GM11168 (cell line): ENCODE measurements around the gene SMCO3.

ENCODE experiments used
- in situ Hi-C: fragments of 300-500 bp; cut with MboI; formaldehyde crosslinking; loops from one replicate; pipeline ENCODE4 v1.12.0; 2022; ENCODE audit warnings: low sequenced_read_pairs; ENCODE audit not compliant: unreplicated experiment

SMCO3 gene

DNA sequence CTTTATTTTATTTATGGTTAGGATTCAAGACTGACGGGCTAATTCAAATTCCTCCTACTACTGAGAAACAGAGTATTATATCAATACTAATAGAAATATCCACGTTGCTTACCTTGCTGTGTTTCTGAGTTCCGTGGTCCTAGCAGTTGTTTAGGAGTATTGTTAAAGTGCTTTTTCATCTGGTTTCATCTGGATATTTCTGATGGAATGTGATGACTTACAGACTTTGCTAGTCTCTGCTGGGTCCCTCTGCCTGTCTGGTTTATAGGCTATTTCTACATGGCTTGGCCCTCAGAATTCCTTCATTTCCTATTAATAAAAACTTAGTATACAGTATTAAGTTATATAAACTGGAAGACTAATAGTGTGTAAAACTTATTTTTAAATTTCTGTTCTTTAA, at the start of gene SMCO3:
SMCO3 (minus strand) TSS at position 169 of the 400 bp plus-strand sequence. CDS start 7,502 bp downstream, outside the sequence.
- in situ Hi-C loops = no loop called here

DNA sequence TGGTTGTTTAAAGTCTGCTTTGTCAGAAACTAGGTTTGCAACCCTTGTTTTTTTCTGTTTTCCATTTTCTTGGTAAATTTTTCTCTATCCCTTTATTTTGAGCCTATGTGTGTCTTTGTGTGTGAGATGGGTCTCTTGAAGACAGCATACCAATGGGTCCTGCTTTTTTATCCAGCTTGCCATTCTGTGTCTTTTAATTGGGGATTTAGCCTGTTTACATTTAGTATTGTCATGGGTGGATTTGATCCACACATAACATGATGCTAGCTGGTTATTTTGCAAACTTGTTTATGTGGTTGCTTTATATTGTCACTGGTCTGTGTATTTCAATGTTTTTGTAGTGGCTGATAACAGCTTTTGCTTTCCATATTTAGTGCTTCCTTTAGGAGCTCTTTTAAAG, 46.5 kb upstream of the SMCO3 start:
- in situ Hi-C loops = loop anchor here (5.0 kb wide), 1 partner anchor 62 kb away; no protein-coding TSS in a partner anchor

DNA sequence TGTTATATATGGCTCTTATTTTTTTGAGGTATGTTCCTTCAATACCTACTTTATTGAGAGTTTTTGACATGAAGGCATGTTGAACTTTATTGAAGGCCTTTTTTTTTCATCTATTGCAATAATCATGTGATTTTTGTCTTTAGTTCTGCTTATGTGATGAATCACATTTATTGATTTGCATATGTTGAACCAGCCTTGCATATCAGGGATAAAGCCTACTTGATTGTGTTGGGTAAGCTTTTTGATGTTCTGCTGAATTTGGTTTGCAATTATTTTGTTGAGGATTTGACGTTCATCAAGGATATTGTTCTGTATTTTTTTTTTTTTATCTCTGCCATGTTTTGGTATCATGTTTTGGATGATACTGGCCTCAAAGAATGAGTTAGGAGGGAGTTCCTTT, 44.5 kb upstream of the SMCO3 start:
- in situ Hi-C loops = no loop called here

DNA sequence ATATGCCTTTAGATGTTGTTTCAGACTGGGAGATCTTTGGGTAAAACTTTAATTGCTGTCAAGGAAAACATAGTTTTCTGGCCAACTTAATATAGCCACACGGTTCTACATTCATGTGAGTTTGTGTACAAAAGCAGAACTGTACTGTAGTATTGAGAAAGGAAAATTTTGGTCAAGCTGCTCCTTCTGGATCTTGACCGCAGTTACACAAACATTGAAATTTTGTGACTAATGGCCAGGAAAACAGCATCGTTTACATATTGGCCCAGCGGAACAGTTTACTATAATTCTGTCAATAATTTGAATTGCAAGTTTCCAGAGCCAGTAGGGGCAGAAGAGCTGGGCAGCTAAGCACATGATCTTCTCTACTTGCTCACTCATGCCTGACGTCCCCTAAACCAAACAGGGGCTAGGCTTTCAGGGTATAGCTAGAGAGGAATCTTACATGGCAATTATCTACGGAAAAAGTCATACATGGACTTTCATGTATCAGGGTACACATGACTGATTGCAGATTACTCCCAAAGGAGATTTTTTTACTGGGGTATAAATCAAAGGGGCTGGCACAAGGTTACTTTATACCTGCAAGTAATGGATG, 40.7 kb upstream of the SMCO3 start:
- in situ Hi-C loops = no loop called here

DNA sequence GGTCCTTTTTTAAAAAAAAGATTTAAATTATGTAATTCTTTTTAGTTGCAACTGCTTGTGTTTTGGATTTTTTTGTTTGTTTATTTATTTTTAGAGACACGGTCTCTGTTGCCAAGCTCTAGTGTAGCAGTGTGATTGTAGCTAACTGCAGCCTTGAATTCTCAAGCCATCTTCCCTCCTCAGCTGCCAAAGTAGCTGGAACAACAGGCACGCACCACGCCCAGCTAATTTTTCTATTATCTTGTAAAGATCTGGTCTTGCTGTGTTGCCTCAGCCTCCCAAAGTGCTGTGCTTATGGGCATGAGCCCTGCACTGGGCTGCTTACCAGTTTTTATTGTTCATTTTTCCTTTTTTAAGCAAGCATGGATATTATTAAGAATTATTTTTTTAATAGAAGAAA, 40.0 kb upstream of the SMCO3 start:
- in situ Hi-C loops = no loop called here

DNA sequence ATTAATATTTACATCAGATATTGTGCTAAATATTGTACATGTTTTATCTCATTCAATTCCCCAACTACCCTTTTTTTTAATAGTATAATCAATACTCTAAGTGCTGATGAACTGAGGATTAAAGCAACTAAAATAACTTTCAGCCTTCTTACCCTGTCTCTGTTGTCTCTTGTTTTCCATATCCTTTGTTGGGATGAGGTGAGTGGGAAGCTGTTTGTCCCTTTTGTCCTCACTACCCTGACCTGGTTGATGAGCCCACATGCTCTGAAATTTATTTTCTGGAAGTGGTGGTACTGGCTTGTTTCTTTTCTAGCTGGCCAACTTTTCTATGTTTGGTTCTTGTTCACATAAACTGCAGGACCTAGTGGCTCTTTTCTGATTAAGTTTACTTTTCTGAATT, 38.9 kb upstream of the SMCO3 start:
- in situ Hi-C loops = no loop called here

DNA sequence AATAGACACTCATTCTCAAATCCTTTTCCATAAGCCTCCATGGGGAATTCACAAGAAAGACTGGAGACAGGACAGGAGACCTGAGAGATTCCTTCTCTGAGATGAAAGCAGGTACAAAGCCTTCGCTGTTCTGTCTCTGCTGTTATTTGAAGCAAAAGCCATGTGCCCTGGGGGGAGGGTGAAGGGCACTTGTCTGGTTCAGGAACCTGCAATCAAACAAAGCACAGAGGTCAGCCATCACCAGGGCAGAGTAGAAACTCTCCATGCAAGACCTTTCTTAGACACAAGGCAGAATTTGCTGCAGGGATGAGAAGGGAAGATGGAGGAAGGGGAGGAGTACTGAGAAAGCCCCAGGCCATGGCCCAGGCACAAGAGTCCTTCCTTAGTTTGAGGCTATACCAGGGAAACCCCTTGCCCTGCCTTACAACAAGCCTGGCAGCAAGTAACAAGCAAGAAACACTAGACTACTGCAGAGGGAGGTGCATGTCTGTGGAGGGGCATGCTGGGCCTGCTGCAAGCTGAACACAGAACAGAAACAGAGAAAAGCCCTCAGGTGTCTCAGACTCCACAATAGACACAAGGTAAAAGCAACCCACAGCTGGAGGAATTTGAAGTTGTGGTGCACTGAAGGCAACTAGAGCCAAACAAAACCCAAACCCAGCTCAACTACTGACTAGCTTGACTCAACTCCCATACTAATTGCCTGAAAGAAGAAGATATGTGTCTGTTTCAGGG, 37.1 kb upstream of the SMCO3 start:
- in situ Hi-C loops = no loop called here

DNA sequence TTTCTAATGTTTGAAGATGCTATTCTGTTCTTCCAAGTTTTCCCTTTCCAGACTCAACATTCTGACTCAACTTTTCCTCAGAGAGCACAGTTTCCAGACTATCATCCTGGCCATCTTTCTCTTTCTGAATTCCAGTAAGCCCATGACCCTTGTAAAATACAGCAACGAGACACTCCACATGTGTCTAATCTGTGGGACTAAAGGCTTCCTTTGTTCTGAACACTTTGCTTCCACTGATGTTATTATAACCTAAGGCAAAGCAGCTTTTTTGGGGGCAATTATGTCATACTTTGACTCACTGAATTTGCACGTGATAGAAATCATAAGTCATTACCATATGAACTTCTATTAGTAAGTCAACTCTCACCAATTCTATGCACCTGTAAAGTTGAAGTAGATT, 35.7 kb upstream of the SMCO3 start:
- in situ Hi-C loops = loop anchor here (5.0 kb wide), 1 partner anchor 153 kb away; no protein-coding TSS in a partner anchor

DNA sequence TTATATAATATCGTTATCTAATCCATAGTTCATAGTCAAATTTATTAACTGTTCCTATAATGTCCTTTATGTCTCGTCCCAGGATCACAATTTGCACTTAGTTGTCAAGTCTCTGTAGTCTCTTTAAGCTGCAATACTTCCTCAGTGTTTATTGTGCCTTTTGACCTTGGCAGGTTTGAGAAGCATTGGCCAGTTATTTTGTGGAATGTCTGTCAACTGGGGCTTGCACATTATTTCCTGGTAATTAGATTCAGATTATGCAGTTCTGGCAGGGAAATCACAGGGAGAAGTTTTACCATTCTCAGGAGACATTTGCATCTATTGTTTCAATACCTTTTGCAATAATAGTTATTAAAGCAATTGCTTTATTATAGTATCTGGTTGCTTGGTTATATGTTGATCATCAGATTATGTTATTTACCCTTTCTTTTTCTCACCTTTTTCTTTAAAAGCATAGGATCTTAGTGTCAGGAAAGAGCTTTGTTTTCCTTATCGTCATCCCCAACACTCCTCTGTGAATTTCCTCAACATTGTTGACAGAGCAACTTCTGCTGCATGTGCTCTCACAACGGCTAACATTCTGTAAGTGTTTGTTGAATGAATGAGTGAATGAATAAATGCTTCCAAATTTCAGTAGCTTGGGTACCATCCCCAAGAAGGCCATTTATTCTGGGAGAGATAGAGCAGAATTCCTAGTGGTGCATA, 33.0 kb upstream of the SMCO3 start:
- in situ Hi-C loops = loop anchor here (5.0 kb wide), 1 partner anchor 155 kb away; no protein-coding TSS in a partner anchor

DNA sequence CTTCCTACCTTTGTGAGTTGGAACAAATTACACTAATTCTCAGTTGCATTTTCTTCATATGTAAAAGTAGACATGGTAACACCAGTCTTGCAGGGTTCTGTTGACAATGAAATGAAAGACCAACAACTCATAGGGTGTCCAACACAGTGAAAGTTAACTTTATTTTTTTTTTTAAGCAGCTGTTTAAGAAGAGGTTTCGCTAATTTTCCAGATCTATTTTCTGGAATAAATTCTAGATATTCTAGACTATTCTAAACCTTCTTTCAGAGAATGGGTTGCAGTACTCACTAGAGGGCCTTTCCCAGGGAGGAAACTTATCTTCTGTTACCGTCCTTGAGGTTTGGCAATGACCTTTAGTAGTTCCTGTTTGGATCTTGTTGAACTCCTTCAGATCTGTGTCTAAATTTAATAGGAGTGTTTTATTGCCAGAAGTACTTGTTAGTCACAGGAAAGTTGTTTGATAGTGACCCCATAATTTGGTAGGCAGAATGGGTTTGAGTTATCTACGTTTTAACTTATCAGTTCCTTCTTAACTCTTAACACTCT, 32.1 kb upstream of the SMCO3 start:
- in situ Hi-C loops = loop anchor here (5.0 kb wide), 1 partner anchor 156 kb away; no protein-coding TSS in a partner anchor

DNA sequence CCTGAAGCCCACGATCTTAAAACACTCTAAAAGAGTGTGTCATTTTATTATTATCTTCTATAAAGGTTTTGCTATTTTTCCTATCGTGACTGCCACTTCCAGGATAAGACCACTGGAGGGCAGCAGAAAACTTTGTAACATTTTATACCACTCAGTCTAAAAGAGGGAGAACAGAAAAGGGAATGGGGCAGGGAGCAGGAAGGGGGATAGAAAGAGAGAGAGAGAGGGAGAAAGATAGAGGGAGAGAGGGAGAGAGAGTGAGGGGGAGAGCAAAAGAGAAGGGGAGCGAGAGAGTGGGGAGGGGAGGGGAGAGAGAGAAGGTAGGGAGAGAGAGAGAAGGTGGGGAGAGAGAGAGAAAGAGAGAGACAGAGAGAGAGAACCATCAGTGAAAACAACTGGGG, 31.4 kb upstream of the SMCO3 start:
- in situ Hi-C loops = loop anchor here (5.0 kb wide), 1 partner anchor 157 kb away; no protein-coding TSS in a partner anchor

DNA sequence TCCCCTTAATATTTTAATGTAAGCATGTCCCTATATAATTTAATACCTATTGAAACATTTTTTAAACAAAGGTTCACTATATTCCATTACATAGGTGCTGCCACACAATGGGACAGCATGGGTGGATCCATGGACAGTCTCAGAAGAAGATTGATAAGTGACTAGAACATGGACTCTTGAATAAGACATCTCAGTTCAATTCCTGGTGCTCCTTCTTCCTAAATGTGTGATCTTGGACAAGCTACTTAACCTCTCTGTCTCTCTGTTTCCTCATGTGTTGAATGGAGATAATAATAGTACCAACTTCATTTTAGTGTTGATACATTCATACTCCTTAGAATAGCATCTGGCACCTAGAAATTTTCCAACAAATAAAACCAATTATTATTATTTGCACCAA, 30.4 kb upstream of the SMCO3 start:
- in situ Hi-C loops = no loop called here

DNA sequence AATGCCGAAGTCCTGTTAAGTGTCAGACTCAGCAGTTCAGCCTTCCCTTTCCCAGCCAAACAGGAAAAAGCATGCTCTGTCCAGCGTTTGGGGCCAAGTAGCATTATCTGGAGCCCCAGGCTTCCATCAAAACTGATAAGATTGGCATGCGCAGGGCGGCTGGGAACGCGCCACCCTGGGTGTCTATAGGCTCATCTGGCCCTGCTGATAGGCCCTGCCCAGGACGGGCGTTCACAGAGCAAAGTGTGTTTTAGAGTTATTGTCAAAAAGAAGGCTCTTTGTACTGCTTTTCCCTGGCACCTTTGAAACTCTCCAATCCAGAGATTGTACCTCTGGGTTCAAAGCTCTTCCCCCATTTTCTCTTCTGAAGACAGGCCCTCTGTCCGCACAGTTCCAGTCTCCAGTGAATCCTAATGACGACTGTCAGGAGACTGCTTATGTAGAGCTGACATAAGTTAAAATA, 29.5 kb upstream of the SMCO3 start, which contains the start of gene ART4:
ART4 (minus strand) TSS at position 102 of the 463 bp plus-strand sequence. CDS start 413 bp downstream, outside the sequence.
- in situ Hi-C loops = no loop called here

DNA sequence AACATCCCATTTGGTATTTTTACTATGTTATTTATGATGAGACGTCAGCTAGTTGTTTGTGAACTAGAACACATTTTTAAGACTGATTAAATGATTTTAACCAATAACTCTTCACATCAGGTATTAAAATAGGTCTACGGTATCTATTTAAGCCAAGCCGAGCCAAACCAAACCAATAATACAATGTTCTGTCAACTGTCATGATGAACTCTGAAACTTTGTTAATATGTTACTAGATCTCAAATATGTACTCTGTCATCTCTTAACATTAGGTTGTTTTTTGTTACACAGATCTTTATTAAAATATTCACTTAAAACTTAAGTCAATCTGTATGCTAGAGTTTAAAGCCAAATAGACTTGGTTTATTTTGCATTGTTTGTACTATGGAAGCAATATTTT, 28.3 kb upstream of the SMCO3 start:
- in situ Hi-C loops = no loop called here

DNA sequence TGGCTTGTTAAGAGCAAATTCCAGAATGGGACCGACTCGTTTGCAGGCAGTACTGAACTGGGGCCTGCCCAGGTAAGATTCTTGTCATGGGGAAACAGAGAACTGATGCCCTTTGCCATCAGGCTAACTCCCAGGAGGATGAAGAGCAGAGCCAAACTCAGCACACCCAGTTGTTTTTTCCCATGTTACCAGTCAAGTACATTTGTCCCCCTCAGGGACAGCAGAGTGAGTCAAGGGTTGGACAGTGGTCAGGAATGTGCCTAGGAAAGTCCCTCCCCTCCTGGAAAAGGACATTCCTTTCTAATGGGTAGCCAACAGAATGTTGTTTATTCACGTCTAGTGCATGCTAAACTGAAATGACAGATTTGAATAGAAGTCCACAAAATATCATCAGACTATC, 27.8 kb upstream of the SMCO3 start:
- in situ Hi-C loops = no loop called here

DNA sequence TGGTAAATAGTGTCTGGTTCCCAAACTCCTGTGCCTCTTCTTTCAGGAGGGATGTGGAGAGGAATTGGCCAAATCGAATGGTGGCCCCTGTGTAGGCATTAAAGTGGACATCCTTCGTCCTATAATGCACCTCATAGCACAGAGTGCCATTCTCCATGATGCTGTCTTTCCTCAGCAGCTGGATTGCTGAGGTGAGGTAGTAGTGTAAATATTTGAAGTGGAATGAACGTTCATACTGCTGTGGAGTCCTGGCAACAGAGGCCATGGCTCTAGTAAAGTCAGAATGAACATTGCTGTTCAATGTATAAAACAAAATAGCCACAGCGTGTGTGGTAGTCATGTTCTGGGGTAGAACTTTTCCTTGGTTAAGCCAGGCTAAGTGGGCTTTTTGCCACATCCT, 26.6 kb upstream of the SMCO3 start:
- in situ Hi-C loops = no loop called here

DNA sequence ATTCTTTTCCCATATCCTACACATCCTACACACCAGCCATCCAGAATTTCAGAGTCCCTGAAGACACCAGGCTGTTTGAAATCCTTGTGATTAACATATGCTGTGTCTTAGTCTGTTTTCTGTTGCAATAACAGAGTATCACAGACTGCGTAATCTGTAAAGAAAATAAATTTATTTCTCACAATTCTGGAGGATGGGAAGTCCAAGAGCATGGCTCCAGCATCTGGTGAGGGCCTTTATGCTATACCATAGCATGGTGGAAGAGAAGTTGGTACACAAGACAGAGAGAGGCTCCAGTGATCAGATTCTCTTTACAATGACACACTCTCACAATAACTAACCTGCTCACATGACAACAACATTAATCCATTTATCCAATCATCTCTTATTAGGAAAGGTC, 25.3 kb upstream of the SMCO3 start:
- in situ Hi-C loops = no loop called here

DNA sequence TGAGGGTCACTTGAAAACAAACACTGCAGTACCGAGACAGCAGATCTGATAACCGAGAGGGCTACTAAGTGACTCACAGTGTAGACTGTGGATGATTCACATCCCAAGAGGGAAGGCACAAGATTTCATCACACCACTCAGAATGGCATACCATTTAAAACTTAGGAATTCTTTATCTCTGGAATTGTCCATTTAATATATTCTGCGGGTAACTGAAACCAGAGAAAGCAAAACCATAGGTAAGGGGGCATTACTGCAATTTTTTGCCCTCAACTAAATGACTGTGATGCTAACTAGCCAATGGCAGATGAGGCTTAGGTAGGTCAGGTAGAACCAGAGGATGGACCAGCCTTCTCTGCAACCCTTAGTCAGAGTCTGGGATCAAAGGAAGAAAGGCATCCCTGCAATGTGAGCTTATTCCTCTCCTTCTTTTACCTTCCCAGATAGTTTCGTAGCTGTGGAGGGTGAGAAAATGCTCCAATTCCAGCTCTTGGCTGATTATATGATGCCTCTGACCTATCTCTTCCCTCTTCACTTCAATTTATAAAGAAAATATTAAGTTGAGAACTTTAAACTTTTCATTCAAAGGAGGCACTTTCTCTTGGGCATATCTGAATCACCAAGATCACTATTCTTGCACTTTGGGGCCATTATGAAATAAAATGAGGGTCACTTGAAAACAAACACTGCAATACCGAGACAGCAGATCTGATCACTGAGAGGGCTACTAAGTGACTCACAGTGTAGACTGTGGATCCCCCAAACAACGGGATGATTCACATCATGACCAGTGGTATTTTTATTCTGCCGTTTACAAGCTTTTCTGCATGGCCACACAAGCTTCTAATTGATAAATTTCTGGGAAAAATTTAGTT, 22.6 kb upstream of the SMCO3 start:
- in situ Hi-C loops = no loop called here

DNA sequence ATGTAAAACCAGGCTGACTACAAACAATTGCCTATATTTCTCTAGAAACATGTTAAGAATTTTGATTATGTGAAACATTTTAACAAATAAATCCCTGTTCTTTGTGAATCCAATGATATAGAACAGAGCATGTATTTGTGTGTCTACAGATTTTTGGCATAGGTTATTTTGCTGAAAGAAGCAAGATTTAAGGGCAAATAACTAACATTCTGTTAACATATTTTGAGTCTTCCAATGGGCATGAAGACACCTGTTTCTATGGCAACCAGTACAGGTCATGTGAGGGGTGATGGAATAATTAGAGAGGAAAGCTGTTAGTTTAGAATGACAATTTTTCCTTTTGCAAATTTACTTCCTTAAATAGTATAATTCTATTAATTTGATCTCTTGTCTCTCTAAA, 20.5 kb upstream of the SMCO3 start:
- in situ Hi-C loops = no loop called here

DNA sequence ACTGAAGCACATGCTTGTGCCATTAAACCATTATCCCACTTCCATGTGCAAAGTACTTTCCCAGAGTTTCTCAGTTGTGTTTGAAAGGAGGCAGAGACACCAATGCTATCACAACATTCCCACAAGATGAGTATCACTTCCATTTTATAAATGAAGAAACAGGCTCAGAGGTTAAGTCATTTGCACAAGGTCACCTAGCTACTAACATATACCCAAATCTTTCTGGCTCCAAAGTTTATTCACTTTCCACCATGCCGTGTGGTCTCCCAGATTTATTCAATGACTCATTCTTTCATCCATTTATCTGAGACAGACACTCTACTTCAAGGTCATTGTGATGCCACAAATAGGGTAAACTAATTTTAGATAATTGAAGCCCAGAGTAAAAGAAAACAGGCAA, 20.0 kb upstream of the SMCO3 start:
- in situ Hi-C loops = no loop called here
